HepG2 (cell line): ENCODE measurements around the gene PLOD3. TPM values are rescaled to one million over a fixed set of nuclear protein-coding genes. Genes with fewer than 3 reads are reported as not detected.
A peak's percentile ranks its signal among the peaks of the same experiment; 100 is the strongest.

Source experiments
- ARNTL ChIP-seq: sonication (generic); formaldehyde crosslinking; IDR thresholded peaks from 2 replicates; pipeline ENCODE4 v1.4.0; 2020; ENCODE audit warnings: mild to moderate bottlenecking, missing genetic modification reagents
- ATF7 ChIP-seq, 2 experiments: fragments of 450-650 bp in 1 of 2; sonication (generic) in 1 of 2; formaldehyde crosslinking in 1 of 2; IDR thresholded peaks; 2 replicates each; pipeline versions ENCODE4 v1.4.0 to v1.6.1; 2016 to 2020; ENCODE audit warnings: antibody characterized with exemption in 1 of 2, mild to moderate bottlenecking in 1 of 2, missing genetic modification reagents in 1 of 2
- DZIP1 ChIP-seq: sonication (generic); formaldehyde crosslinking; IDR thresholded peaks from 2 replicates; pipeline ENCODE4 v1.5.0; 2020; ENCODE audit warnings: mild to moderate bottlenecking, missing genetic modification reagents
- FOXK2 ChIP-seq: fragments of 450-650 bp; IDR thresholded peaks from 2 replicates; pipeline ENCODE4 v1.6.1; 2016
- MTA1 ChIP-seq: sonication (generic); formaldehyde crosslinking; IDR thresholded peaks from 2 replicates; pipeline ENCODE4 v1.4.0; 2020; ENCODE audit warnings: missing genetic modification reagents, mild to moderate bottlenecking, borderline replicate concordance
- NCOA2 ChIP-seq: sonication (generic); formaldehyde crosslinking; IDR thresholded peaks from 2 replicates; pipeline ENCODE4 v1.8.0; 2022; ENCODE audit warnings: inconsistent platforms
- NFAT5 ChIP-seq: sonication (generic); formaldehyde crosslinking; IDR thresholded peaks from 2 replicates; pipeline ENCODE4 v1.4.0; 2020; ENCODE audit warnings: missing genetic modification reagents
- NR0B2 ChIP-seq: sonication (generic); formaldehyde crosslinking; IDR thresholded peaks from 2 replicates; pipeline ENCODE4 v1.4.0; 2020; ENCODE audit warnings: mild to moderate bottlenecking, missing genetic modification reagents
- NR2C2 ChIP-seq: sonication (generic); formaldehyde crosslinking; IDR thresholded peaks from 2 replicates; pipeline ENCODE4 v1.4.0; 2020; ENCODE audit warnings: missing genetic modification reagents, mild to moderate bottlenecking, moderate library complexity, borderline replicate concordance
- PAF1 ChIP-seq: IDR thresholded peaks from 2 replicates; pipeline ENCODE4 v1.6.1; 2016; ENCODE audit warnings: missing genetic modification reagents, missing compliant biosample characterization
- SRY ChIP-seq: sonication (generic); formaldehyde crosslinking; IDR thresholded peaks from 2 replicates; pipeline ENCODE4 v1.8.0; 2022; ENCODE audit warnings: mild to moderate bottlenecking, missing genetic modification reagents
- ZNF350 ChIP-seq: sonication (generic); formaldehyde crosslinking; IDR thresholded peaks from 2 replicates; pipeline ENCODE4 v1.4.0; 2020; ENCODE audit warnings: mild to moderate bottlenecking, low read depth, missing genetic modification reagents, borderline replicate concordance
- ZNF367 ChIP-seq: sonication (generic); formaldehyde crosslinking; IDR thresholded peaks from 2 replicates; pipeline ENCODE4 v1.4.0; 2020; ENCODE audit warnings: missing genetic modification reagents, borderline replicate concordance
- ZNF549 ChIP-seq: sonication (generic); formaldehyde crosslinking; IDR thresholded peaks from 2 replicates; pipeline ENCODE4 v1.5.0; 2020; ENCODE audit warnings: missing genetic modification reagents
- ZNF674 ChIP-seq: sonication (generic); formaldehyde crosslinking; IDR thresholded peaks from 2 replicates; pipeline ENCODE4 v1.5.0; 2020; ENCODE audit warnings: low read depth, mild to moderate bottlenecking, missing genetic modification reagents
- ZNF710 ChIP-seq: sonication (generic); formaldehyde crosslinking; IDR thresholded peaks from 2 replicates; pipeline ENCODE4 v1.5.0; 2020; ENCODE audit warnings: mild to moderate bottlenecking, missing genetic modification reagents, borderline replicate concordance
- ZNF83 ChIP-seq: sonication (generic); formaldehyde crosslinking; IDR thresholded peaks from 2 replicates; pipeline ENCODE4 v1.4.0; 2020; ENCODE audit warnings: missing genetic modification reagents, mild to moderate bottlenecking, borderline replicate concordance
- polyA plus RNA-seq, 8 experiments: library from polyadenylated mRNA; depleted of rRNA in 3 of 8; stranded (reverse) in 7 of 8; unstranded in 1 of 8; fragments of >200 nt; fragmentation: Illumina TruSeq in 4 of 8; extraction: Trizol in 4 of 8; gene quantifications; 2 replicates each; pipeline versions ENCODE4 v1.2.1 to v1.2.3, GENCODE V29; 2011 to 2016; ENCODE audit warnings: low read depth in 4 of 8, missing spikeins in 1 of 8, mixed read lengths in 1 of 8; ENCODE audit not compliant: insufficient read depth in 1 of 8
- total RNA-seq, 5 experiments: library from RNA; depleted of rRNA; stranded (reverse); fragments of >200 nt; fragmentation: Illumina TruSeq; extraction: Trizol; gene quantifications; 2 replicates each; pipeline ENCODE4 v1.2.3, GENCODE V29; 2016; ENCODE audit warnings: low read depth in 1 of 5

The PLOD3 gene
- total and polyA plus RNA-seq, 2 of the 13 experiments (the other 11 are each of a cell fraction or from before 2014, with no cell fraction given) = 65.8 to 67.4 TPM

- TF ChIP-seq NR0B2 (CRISPR knock-in tag) = peak; percentile 38; the same call in 1 of the 2 replicates
- no peak for TF ChIP-seq ZNF83
- no peak for TF ChIP-seq MTA1 (CRISPR knock-in tag)
- no peak for TF ChIP-seq ARNTL (CRISPR knock-in tag)
- TF ChIP-seq NR2C2 (CRISPR knock-in tag) = no peak
- TF ChIP-seq ZNF549 (CRISPR knock-in tag) = no peak
- TF ChIP-seq NCOA2 (CRISPR knock-in tag) = no peak
- TF ChIP-seq SRY (CRISPR knock-in tag) = no peak
- TF ChIP-seq ZNF710 (CRISPR knock-in tag) = no peak
- no peak for TF ChIP-seq DZIP1 (CRISPR knock-in tag)
- no peak for TF ChIP-seq ZNF367 (CRISPR knock-in tag)
- no peak for TF ChIP-seq ZNF350
- no peak for TF ChIP-seq NFAT5
- TF ChIP-seq FOXK2 = no peak
- no peak for TF ChIP-seq PAF1
- no peak for TF ChIP-seq ZNF674 (CRISPR knock-in tag)
- no peak for TF ChIP-seq ATF7 (IDR thresholded peaks at IDR 0.05)
- TF ChIP-seq ATF7 (CRISPR knock-in tag; IDR thresholded peaks at IDR 0.05) = no peak
Observed at GRCh38 chr7:101164071-101164840, 53.1 kb downstream of the PLOD3 start (continued).
